Esophagus (tissue), 2 donors: ENCODE measurements around the gene ANKS1B. TPM values are rescaled to one million over a fixed set of nuclear protein-coding genes. Genes with fewer than 3 reads are reported as not detected.

ENCODE experiments used
- H3K27ac ChIP-seq, 2 donors: one replicate each; pipeline ENCODE4 v1.5.1; 2013; ENCODE audit warnings: low read depth in 2 of 2, mild to moderate bottlenecking in 2 of 2, inconsistent platforms in 1 of 2, low read length in 1 of 2, moderate library complexity in 1 of 2
- H3K27me3 ChIP-seq, 2 donors: one replicate each; pipeline ENCODE4 v1.6.1; 2013; ENCODE audit warnings: low read length in 2 of 2, control low read depth in 1 of 2, mild to moderate bottlenecking in 1 of 2; ENCODE audit not compliant: insufficient read depth in 2 of 2, control insufficient read depth in 1 of 2
- H3K36me3 ChIP-seq, 2 donors: one replicate each; pipeline ENCODE4 v1.6.1; 2013; ENCODE audit warnings: low read length in 1 of 2; ENCODE audit not compliant: control insufficient read depth in 2 of 2, insufficient read depth in 2 of 2
- H3K4me1 ChIP-seq, 2 donors: one replicate each; pipeline ENCODE4 v1.6.1; 2013; ENCODE audit warnings: low read length in 1 of 2; ENCODE audit not compliant: control insufficient read depth in 2 of 2, insufficient read depth in 2 of 2
- H3K4me3 ChIP-seq, 2 donors: one replicate each; pipeline ENCODE4 v1.5.1; 2013; ENCODE audit warnings: low read length in 2 of 2, mild to moderate bottlenecking in 2 of 2, low read depth in 1 of 2, moderate library complexity in 1 of 2
- H3K9me3 ChIP-seq, 2 donors: one replicate each; pipeline ENCODE4 v1.6.1; 2013; ENCODE audit warnings: mild to moderate bottlenecking in 2 of 2, low read depth in 1 of 2, low read length in 1 of 2, moderate library complexity in 1 of 2; ENCODE audit not compliant: control insufficient read depth in 2 of 2, insufficient read depth in 1 of 2
- WGBS, 2 donors: extraction: QIAGEN DNeasy Blood & Tissue Kit; methylation state at CpG; one replicate each; pipeline ENCODE4 v1.1.7; 2013; 5-methylcytosine and 5-hydroxymethylcytosine counted together
- polyA plus RNA-seq, 2 donors: library from polyadenylated mRNA; stranded (reverse); fragments of 200-250 nt; gene quantifications; one replicate each; pipeline ENCODE4 v1.2.3, GENCODE V29; 2013
- donor health status: healthy with polysubstance abuse.
- donor health status: Bipolar disorder and iron deficiency.

ANKS1B gene
- polyA plus RNA-seq, 2 donors = 0.85 to 1.0 TPM

- 77 to 90% methylated on average over 1 of the region's 1 CpG for WGBS, 2 donors
- Histone ChIP-seq H3K36me3 (no peaks in the 10 kb centered on the region), H3K4me3 (no peak overlapping the region), H3K4me1 (no peaks in the 10 kb centered on the region), H3K27ac (no peak overlapping the region), H3K9me3 (no peaks in the 10 kb centered on the region), H3K27me3 (no peaks in the 10 kb centered on the region)
Observed at GRCh38 chr12:99380701-99381100, 604.0 kb downstream of the ANKS1B start.

DNA sequence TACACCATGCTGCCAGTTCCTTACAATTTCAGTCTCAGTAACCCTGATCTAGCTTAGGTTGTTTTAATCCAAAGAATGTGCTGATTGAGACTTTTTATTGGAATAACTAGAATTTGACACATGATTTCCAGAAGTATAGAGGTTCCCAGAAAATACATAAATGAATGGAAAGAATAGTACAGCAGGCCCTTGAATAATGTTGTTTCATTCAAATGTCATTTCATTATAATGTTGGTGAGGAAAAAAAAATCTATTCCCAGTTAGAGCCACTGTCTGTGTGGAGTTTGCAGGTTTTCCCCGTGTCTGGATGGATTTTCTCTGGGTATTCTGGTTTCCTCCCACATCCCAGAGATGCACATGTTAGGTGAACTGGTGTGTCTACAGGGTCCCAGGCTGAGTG lies 610.7 kb downstream of the ANKS1B start:
- 80 to 91% methylated on average over 1 of the region's 1 CpG for WGBS, 2 donors
- Histone ChIP-seq H3K4me1 (no peaks in the 10 kb centered on the region), H3K27me3 (no peaks in the 10 kb centered on the region), H3K27ac (no peak overlapping the region), H3K9me3 (no peaks in the 10 kb centered on the region), H3K36me3 (no peaks in the 10 kb centered on the region), H3K4me3 (no peak overlapping the region)

DNA sequence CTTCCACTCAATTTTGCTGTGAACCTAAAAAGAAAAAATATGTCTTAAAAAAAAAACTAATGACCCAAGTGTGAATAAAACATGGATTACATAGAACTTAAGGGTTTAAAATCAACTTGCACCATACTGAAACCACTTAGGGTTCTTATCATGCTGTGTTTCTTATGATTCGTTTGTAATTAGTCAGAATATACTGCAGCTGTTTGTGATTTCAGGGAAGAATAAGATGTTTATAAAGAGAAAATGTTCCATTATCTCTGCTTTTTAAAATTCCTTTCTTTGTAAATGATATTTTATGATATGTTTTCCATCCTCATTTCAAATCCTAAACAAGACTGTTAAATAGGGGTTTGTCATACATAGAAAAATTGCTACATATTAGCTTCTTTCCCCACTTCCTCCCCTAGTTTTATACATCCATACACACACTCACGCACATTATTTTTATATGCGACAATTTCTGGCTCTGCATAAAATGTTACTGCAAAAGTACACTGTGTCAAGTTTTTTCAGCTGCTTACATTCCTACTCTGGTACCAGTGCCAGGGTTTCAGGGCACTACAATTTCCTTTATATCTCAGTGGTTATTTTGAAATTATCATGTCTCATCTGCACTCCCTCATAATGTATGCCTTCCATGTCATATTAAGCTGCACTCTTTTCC lies 612.3 kb downstream of the ANKS1B start:
- Histone ChIP-seq H3K27ac (no peak overlapping the region), H3K36me3 (no peaks in the 10 kb centered on the region), H3K9me3 (no peaks in the 10 kb centered on the region), H3K4me3 (no peak overlapping the region), H3K27me3 (no peaks in the 10 kb centered on the region), H3K4me1 (no peaks in the 10 kb centered on the region)
- WGBS, 2 donors = 43 to 51% methylated on average over 3 of the region's 3 CpGs

- Histone ChIP-seq H3K4me3 (no peak overlapping the region), H3K36me3 (no peaks in the 10 kb centered on the region), H3K9me3 (no peaks in the 10 kb centered on the region), H3K4me1 (no peaks in the 10 kb centered on the region), H3K27ac (no peak overlapping the region), H3K27me3 (no peaks in the 10 kb centered on the region)
- WGBS, 2 donors = 84 to 95% methylated on average over 1 of the region's 1 CpG
Observed at GRCh38 chr12:99370421-99371138, 614.2 kb downstream of the ANKS1B start.

- Histone ChIP-seq H3K27ac (no peak overlapping the region), H3K9me3 (no peaks in the 10 kb centered on the region), H3K27me3 (no peaks in the 10 kb centered on the region), H3K36me3 (no peaks in the 10 kb centered on the region), H3K4me3 (no peak overlapping the region), H3K4me1 (no peaks in the 10 kb centered on the region)
- WGBS, 2 donors = 69 to 85% methylated on average over 3 of the region's 3 CpGs
Observed at GRCh38 chr12:99367181-99367580, 617.6 kb downstream of the ANKS1B start.

DNA sequence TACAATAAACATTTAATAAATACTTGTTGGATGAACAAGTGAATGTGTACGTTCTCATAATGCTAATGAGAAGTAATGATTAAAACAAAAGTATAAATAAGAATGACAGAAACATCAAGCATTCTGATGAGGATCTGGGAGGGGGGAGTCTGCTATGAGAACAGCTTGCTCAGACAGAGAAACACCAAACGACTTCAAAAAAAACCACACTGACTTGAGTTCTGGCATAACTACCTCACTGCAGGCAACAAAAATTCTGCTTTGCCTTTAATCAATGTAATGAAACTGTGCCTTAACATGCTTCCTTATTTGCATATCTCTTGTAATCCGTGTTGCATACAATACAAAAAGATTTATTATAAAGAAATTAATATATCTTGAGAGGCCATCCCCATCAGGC lies 632.5 kb downstream of the ANKS1B start:
- H3K4me1 ChIP-seq = no peaks in the 10 kb centered on the region
- no peaks in the 10 kb centered on the region for H3K27me3 ChIP-seq
- 19 to 29% methylated on average over 3 of the region's 3 CpGs for WGBS, 2 donors
- no peak overlapping the region for H3K27ac ChIP-seq
- no peak overlapping the region for H3K4me3 ChIP-seq
- H3K36me3 ChIP-seq = no peaks in the 10 kb centered on the region
- H3K9me3 ChIP-seq = no peaks in the 10 kb centered on the region

DNA sequence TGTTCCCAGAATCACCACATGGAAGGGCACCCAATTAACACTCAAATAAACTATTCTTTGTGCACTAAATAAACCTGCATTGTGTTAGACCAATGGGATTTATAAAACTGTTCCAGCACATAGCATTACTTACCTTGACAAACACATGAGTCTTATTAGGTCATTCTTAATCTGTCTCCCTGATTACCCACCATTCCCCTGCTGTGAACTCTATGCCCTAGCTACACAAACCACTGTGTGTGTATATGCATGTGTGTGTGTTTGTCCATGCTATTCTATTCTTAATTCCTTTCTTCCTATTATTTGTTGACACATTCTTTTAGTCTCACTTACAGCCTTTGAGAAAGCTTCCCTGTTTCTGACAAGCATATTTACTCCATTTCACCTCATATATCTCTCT lies 640.8 kb downstream of the ANKS1B start:
- H3K27me3 ChIP-seq = no peaks in the 10 kb centered on the region
- no peak overlapping the region for H3K4me3 ChIP-seq
- H3K9me3 ChIP-seq = no peaks in the 10 kb centered on the region
- H3K27ac ChIP-seq = no peak overlapping the region
- H3K36me3 ChIP-seq = no peaks in the 10 kb centered on the region
- no peaks in the 10 kb centered on the region for H3K4me1 ChIP-seq

GRCh38 chr12:99339663-99340062 lies 645.1 kb downstream of the ANKS1B start:
- Histone ChIP-seq H3K4me3 (no peak overlapping the region), H3K27ac (no peak overlapping the region), H3K4me1 (no peaks in the 10 kb centered on the region), H3K36me3 (no peaks in the 10 kb centered on the region), H3K9me3 (no peaks in the 10 kb centered on the region), H3K27me3 (no peaks in the 10 kb centered on the region)
- WGBS, 2 donors = 93 to 96% methylated on average over 3 of the region's 3 CpGs

GRCh38 chr12:99334285-99335056 lies 650.3 kb downstream of the ANKS1B start:
- Histone ChIP-seq H3K4me3 (no peak overlapping the region), H3K36me3 (no peaks in the 10 kb centered on the region), H3K27ac (no peak overlapping the region), H3K9me3 (no peaks in the 10 kb centered on the region), H3K27me3 (no peaks in the 10 kb centered on the region), H3K4me1 (no peaks in the 10 kb centered on the region)
- WGBS, 2 donors = 46 to 48% methylated on average over 5 of the region's 5 CpGs
